K562 treated with DMSO at 1 percent for 12 hours (cell line): Measurements from ENCODE around the gene USP17L20. TPM values are rescaled to one million over a fixed set of nuclear protein-coding genes. Genes with fewer than 3 reads are reported as not detected.

ENCODE experiments used
- total RNA-seq: library from RNA; unstranded; fragments of 300-600 nt; gene quantifications from 2 replicates; pipeline ENCODE4 v1.2.3, GENCODE V29; 2022; ENCODE audit not compliant: insufficient read depth

USP17L20 gene, protein sequence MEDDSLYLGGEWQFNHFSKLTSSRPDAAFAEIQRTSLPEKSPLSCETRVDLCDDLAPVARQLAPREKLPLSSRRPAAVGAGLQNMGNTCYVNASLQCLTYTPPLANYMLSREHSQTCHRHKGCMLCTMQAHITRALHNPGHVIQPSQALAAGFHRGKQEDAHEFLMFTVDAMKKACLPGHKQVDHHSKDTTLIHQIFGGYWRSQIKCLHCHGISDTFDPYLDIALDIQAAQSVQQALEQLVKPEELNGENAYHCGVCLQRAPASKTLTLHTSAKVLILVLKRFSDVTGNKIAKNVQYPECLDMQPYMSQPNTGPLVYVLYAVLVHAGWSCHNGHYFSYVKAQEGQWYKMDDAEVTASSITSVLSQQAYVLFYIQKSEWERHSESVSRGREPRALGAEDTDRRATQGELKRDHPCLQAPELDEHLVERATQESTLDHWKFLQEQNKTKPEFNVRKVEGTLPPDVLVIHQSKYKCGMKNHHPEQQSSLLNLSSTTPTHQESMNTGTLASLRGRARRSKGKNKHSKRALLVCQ
- not detected in 2 replicates for total RNA-seq

DNA sequence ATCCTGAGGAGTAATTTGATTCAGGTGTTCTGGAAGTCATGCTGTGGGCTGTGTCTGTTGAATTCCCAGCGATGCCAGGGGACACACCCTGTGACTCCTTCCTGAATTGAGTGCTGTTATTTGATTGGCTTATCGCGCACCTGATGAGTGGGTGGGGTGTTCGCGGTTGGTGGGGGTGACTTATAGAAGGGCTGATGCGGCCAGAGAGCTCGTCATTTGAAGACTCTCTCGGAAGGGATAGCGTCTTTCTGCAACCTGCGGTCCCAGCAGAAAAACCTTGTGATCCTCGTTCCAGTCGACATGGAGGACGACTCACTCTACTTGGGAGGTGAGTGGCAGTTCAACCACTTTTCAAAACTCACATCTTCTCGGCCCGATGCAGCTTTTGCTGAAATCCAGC is at the start of gene USP17L20:
TSS of gene USP17L20 (plus strand) at position 301 of the 400 bp plus-strand sequence. CDS start at position 301, 0 bp downstream.

DNA sequence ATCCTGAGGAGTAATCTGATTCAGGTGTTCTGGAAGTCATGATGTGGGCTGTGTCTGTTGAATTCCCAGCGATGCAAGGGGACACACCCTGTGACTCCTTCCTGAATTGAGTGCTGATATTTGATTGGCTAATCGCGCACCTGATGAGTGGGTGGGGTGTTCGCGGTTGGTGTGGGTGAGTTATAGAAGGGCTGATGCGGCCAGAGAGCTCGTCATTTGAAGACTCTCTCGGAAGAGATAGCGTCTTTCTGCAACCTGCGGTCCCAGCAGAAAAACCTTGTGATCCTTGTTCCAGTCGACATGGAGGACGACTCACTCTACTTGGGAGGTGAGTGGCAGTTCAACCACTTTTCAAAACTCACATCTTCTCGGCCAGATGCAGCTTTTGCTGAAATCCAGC is 47.6 kb upstream of the USP17L20 start, which contains the start of gene USP17L10:
TSS of gene USP17L10 (plus strand) at position 301 of the 400 bp plus-strand sequence. CDS start at position 301, 0 bp downstream.

DNA sequence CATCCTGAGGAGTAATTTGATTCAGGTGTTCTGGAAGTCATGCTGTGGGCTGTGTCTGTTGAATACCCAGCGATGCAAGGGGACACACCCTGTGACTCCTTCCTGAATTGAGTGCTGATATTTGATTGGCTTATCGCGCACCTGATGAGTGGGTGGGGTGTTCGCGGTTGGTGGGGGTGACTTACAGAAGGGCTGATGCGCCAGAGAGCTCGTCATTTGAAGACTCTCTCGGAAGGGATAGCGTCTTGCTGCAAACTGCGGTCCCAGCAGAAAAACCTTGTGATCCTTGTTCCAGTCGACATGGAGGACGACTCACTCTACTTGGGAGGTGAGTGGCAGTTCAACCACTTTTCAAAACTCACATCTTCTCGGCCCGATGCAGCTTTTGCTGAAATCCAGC is 42.8 kb upstream of the USP17L20 start, which contains the start of gene USP17L11:
TSS of gene USP17L11 (plus strand) at position 301 of the 400 bp plus-strand sequence. CDS start at position 301, 0 bp downstream.

DNA sequence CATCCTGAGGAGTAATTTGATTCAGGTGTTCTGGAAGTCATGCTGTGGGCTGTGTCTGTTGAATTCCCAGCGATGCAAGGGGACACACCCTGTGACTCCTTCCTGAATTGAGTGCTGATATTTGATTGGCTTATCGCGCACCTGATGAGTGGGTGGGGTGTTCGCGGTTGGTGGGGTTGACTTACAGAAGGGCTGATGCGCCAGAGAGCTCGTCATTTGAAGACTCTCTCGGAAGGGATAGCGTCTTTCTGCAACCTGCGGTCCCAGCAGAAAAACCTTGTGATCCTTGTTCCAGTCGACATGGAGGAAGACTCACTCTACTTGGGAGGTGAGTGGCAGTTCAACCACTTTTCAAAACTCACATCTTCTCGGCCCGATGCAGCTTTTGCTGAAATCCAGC is 38.1 kb upstream of the USP17L20 start, which contains the start of gene USP17L12:
TSS of gene USP17L12 (plus strand) at position 301 of the 400 bp plus-strand sequence. CDS start at position 301, 0 bp downstream.

DNA sequence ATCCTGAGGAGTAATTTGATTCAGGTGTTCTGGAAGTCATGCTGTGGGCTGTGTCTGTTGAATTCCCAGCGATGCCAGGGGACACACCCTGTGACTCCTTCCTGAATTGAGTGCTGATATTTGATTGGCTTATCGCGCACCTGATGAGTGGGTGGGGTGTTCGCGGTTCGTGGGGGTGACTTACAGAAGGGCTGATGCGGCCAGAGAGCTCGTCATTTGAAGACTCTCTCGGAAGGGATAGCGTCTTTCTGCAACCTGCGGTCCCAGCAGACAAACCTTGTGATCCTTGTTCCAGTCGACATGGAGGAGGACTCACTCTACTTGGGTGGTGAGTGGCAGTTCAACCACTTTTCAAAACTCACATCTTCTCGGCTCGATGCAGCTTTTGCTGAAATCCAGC is 33.3 kb upstream of the USP17L20 start, which contains the start of gene USP17L13:
TSS of gene USP17L13 (plus strand) at position 301 of the 400 bp plus-strand sequence. CDS start at position 301, 0 bp downstream.

DNA sequence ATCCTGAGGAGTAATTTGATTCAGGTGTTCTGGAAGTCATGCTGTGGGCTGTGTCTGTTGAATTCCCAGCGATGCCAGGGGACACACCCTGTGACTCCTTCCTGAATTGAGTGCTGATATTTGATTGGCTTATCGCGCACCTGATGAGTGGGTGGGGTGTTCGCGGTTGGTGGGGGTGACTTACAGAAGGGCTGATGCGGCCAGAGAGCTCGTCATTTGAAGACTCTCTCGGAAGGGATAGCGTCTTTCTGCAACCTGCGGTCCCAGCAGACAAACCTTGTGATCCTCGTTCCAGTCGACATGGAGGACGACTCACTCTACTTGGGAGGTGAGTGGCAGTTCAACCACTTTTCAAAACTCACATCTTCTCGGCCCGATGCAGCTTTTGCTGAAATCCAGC is 23.8 kb upstream of the USP17L20 start, which contains the start of gene USP17L15:
TSS of gene USP17L15 (plus strand) at position 301 of the 400 bp plus-strand sequence. CDS start at position 301, 0 bp downstream.

DNA sequence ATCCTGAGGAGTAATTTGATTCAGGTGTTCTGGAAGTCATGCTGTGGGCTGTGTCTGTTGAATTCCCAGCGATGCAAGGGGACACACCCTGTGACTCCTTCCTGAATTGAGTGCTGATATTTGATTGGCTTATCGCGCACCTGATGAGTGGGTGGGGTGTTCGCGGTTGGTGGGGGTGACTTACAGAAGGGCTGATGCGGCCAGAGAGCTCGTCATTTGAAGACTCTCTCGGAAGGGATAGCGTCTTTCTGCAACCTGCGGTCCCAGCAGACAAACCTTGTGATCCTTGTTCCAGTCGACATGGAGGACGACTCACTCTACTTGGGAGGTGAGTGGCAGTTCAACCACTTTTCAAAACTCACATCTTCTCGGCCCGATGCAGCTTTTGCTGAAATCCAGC is 14.3 kb upstream of the USP17L20 start, which contains the start of gene USP17L17:
TSS of gene USP17L17 (plus strand) at position 301 of the 400 bp plus-strand sequence. CDS start at position 301, 0 bp downstream.

DNA sequence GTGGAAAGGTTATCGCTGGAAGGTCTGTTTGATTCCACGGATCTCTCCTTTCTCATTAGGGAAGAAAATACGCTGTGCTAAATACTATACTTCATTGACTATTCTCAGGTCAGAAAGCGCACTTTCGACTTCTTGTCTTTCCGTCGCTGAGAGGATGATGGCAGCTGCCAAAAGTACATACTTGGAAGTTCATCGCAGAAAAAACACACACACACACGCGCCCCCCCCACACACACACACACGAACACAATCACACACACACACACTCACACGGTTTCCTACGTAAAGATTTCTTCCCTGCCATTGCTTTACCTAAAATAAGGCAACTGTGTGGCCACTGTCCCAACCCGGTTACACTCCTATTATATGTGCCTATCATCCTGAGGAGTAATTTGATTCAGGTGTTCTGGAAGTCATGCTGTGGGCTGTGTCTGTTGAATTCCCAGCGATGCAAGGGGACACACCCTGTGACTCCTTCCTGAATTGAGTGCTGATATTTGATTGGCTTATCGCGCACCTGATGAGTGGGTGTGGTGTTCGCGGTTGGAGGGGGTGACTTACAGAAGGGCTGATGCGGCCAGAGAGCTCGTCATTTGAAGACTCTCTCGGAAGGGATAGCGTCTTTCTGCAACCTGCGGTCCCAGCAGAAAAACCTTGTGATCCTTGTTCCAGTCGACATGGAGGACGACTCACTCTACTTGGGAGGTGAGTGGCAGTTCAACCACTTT is 9.8 kb upstream of the USP17L20 start, which contains the start of gene USP17L18:
TSS of gene USP17L18 (plus strand) at position 678 of the 728 bp plus-strand sequence. CDS start at position 678, 0 bp downstream.

DNA sequence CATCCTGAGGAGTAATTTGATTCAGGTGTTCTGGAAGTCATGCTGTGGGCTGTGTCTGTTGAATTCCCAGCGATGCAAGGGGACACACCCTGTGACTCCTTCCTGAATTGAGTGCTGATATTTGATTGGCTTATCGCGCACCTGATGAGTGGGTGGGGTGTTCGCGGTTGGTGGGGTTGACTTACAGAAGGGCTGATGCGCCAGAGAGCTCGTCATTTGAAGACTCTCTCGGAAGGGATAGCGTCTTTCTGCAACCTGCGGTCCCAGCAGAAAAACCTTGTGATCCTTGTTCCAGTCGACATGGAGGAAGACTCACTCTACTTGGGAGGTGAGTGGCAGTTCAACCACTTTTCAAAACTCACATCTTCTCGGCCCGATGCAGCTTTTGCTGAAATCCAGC is 4.8 kb upstream of the USP17L20 start, which contains the start of gene USP17L19:
TSS of gene USP17L19 (plus strand) at position 301 of the 400 bp plus-strand sequence. CDS start at position 301, 0 bp downstream.

DNA sequence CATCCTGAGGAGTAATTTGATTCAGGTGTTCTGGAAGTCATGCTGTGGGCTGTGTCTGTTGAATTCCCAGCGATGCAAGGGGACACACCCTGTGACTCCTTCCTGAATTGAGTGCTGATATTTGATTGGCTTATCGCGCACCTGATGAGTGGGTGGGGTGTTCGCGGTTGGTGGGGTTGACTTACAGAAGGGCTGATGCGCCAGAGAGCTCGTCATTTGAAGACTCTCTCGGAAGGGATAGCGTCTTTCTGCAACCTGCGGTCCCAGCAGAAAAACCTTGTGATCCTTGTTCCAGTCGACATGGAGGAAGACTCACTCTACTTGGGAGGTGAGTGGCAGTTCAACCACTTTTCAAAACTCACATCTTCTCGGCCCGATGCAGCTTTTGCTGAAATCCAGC is 4.6 kb downstream of the USP17L20 start, which contains the start of gene USP17L21:
TSS of gene USP17L21 (plus strand) at position 301 of the 400 bp plus-strand sequence. CDS start at position 301, 0 bp downstream.

DNA sequence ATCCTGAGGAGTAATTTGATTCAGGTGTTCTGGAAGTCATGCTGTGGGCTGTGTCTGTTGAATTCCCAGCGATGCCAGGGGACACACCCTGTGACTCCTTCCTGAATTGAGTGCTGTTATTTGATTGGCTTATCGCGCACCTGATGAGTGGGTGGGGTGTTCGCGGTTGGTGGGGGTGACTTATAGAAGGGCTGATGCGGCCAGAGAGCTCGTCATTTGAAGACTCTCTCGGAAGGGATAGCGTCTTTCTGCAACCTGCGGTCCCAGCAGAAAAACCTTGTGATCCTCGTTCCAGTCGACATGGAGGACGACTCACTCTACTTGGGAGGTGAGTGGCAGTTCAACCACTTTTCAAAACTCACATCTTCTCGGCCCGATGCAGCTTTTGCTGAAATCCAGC is 9.4 kb downstream of the USP17L20 start, which contains the start of gene USP17L22:
TSS of gene USP17L22 (plus strand) at position 301 of the 400 bp plus-strand sequence. CDS start at position 301, 0 bp downstream.

Other genes with a start within 250 kb of the USP17L20 start
- not detected in 2 replicates for gene FAM90A26, start 87.7 kb upstream of the USP17L20 start, total RNA-seq
- gene USP17L10, start 47.5 kb upstream of the USP17L20 start, total RNA-seq = not detected in 2 replicates
- gene USP17L11, start 42.7 kb upstream of the USP17L20 start, total RNA-seq = not detected in 2 replicates
- not detected in 2 replicates for gene USP17L12, start 38.0 kb upstream of the USP17L20 start, total RNA-seq
- gene USP17L13, start 33.2 kb upstream of the USP17L20 start, total RNA-seq = not detected in 2 replicates
- gene USP17L15, start 23.7 kb upstream of the USP17L20 start, total RNA-seq = not detected in 2 replicates
- gene USP17L17, start 14.2 kb upstream of the USP17L20 start, total RNA-seq = not detected in 2 replicates
- not detected in 2 replicates for gene USP17L18, start 9.5 kb upstream of the USP17L20 start, total RNA-seq
- not detected in 2 replicates for gene USP17L19, start 4.7 kb upstream of the USP17L20 start, total RNA-seq
- gene USP17L21, start 4.7 kb downstream of the USP17L20 start, total RNA-seq = not detected in 2 replicates
- not detected in 2 replicates for gene USP17L22, start 9.5 kb downstream of the USP17L20 start, total RNA-seq
- not detected in 2 replicates for gene USP17L24, start 67.0 kb downstream of the USP17L20 start, total RNA-seq
- gene USP17L25, start 71.8 kb downstream of the USP17L20 start, total RNA-seq = not detected in 2 replicates
- gene USP17L26, start 76.5 kb downstream of the USP17L20 start, total RNA-seq = not detected in 2 replicates
- gene USP17L5, start 81.3 kb downstream of the USP17L20 start, total RNA-seq = not detected in 2 replicates
- gene USP17L27, start 86.0 kb downstream of the USP17L20 start, total RNA-seq = not detected in 2 replicates
- not detected in 2 replicates for gene USP17L28, start 90.8 kb downstream of the USP17L20 start, total RNA-seq
- not detected in 2 replicates for gene USP17L29, start 95.5 kb downstream of the USP17L20 start, total RNA-seq
- not detected in 2 replicates for gene USP17L30, start 105.0 kb downstream of the USP17L20 start, total RNA-seq
- gene DEFB131A, start 186.3 kb downstream of the USP17L20 start, total RNA-seq = not detected in 2 replicates